Activated naive CD4-positive, alpha-beta T cell (primary cell): Measurements from ENCODE around the gene PAFAH2.

Experiments used
- DNase-seq, 4 experiments: peaks; one replicate each; lab custom pipeline; 2025; lab: John Stamatoyannopoulos, UW

Gene PAFAH2

GRCh38 chr1:25929016-25929415, 68.8 kb downstream of the PAFAH2 start:
- no peak for DNase-seq

GRCh38 chr1:25927521-25928265, 70.2 kb downstream of the PAFAH2 start:
- no peak for DNase-seq

- no peak for DNase-seq
Observed at GRCh38 chr1:25926731-25927496, 70.9 kb downstream of the PAFAH2 start.

GRCh38 chr1:25924454-25924853, 73.4 kb downstream of the PAFAH2 start:
- DNase-seq: no peak

- DNase-seq: no peak
Observed at GRCh38 chr1:25922971-25923552, 74.8 kb downstream of the PAFAH2 start.

- peak in 3 of 4 experiments; percentile 11 to 42 (median 25) for DNase-seq
Observed at GRCh38 chr1:25922056-25922970, 75.5 kb downstream of the PAFAH2 start.

GRCh38 chr1:25918615-25919014, 79.2 kb downstream of the PAFAH2 start:
- DNase-seq: no peak

GRCh38 chr1:25917996-25918395, 79.9 kb downstream of the PAFAH2 start:
- no peak for DNase-seq

- DNase-seq: no peak
Observed at GRCh38 chr1:25916460-25916859, 81.4 kb downstream of the PAFAH2 start.

GRCh38 chr1:25914074-25914995, 83.5 kb downstream of the PAFAH2 start:
- DNase-seq: no peak

GRCh38 chr1:25913206-25913605, 84.7 kb downstream of the PAFAH2 start:
- DNase-seq: no peak

GRCh38 chr1:25912076-25912831, 85.6 kb downstream of the PAFAH2 start:
- DNase-seq: no peak

GRCh38 chr1:25911162-25911561, 86.7 kb downstream of the PAFAH2 start:
- DNase-seq: no peak
